Measurements from ENCODE around the gene CTXND1. TPM values are rescaled to one million over a fixed set of nuclear protein-coding genes. Genes with fewer than 3 reads are reported as not detected.

CTXND1 gene
- polyA plus RNA-seq, 1 experiment = not detected

GRCh38 chr15:80275961-80276360 lies 23.9 kb upstream of the CTXND1 start:
- Histone ChIP-seq H3K4me3 (ENCODE audit: low read depth, low read length) (no peak overlapping the region), H3K27me3 (ENCODE audit: control insufficient read depth, insufficient read depth, low read length) (no peaks in the 10 kb centered on the region; the same call in 1 of the 2 replicates), H3K36me3 (ENCODE audit: control insufficient read depth, insufficient read depth, low read length) (no peaks in the 10 kb centered on the region)
- ChIA-PET POLR2A (interaction anchor here (0.6 kb wide), 1 partner anchor 9 kb away, joined by 3 read pairs; no protein-coding TSS in a partner anchor), CTCF (no interaction called here)
- no peak for TF ChIP-seq CTCF (IDR thresholded peaks at IDR 0.05; ENCODE audit: insufficient read depth, low read depth, low read length)
- DNase-seq (ENCODE audit: low read depth) = no peak

GRCh38 chr15:80274996-80275395 lies 23.0 kb upstream of the CTXND1 start:
- no peak for TF ChIP-seq CTCF (IDR thresholded peaks at IDR 0.05; ENCODE audit: insufficient read depth, low read depth, low read length)
- Histone ChIP-seq H3K4me3 (ENCODE audit: low read depth, low read length) (no peak overlapping the region), H3K27me3 (ENCODE audit: control insufficient read depth, insufficient read depth, low read length) (peaks cover 2% of the 10 kb centered on the region; the same call in 1 of the 2 replicates), H3K36me3 (ENCODE audit: control insufficient read depth, insufficient read depth, low read length) (no peaks in the 10 kb centered on the region)
- DNase-seq (ENCODE audit: low read depth) = no peak
- ChIA-PET CTCF (interaction anchor here (0.7 kb wide), 1 partner anchor 35 kb away, joined by 3 read pairs; no protein-coding TSS in a partner anchor), POLR2A (no interaction called here)

- POLR2A ChIA-PET = no interaction called here
- Histone ChIP-seq H3K36me3 (ENCODE audit: control insufficient read depth, insufficient read depth, low read length) (no peaks in the 10 kb centered on the region), H3K27me3 (ENCODE audit: control insufficient read depth, insufficient read depth, low read length) (peaks cover 2% of the 10 kb centered on the region; the same call in 1 of the 2 replicates), H3K4me3 (ENCODE audit: low read depth, low read length) (no peak overlapping the region)
- no peak for TF ChIP-seq CTCF (IDR thresholded peaks at IDR 0.05; ENCODE audit: insufficient read depth, low read depth, low read length)
- no peak for DNase-seq (ENCODE audit: low read depth)
- CTCF ChIA-PET = interaction anchor here (0.7 kb wide), 1 partner anchor 35 kb away, joined by 3 read pairs; no protein-coding TSS in a partner anchor
These were observed 22.5 kb upstream of the CTXND1 start for GRCh38 chr15:80274554-80274953.

GRCh38 chr15:80272987-80273386 lies 21.0 kb upstream of the CTXND1 start:
- ChIA-PET POLR2A (no interaction called here), CTCF (no interaction called here)
- H3K4me3 ChIP-seq (ENCODE audit: low read depth, low read length) = no peak overlapping the region
- no peaks in the 10 kb centered on the region for H3K36me3 ChIP-seq (ENCODE audit: control insufficient read depth, insufficient read depth, low read length)
- DNase-seq (ENCODE audit: low read depth) = no peak
- TF ChIP-seq CTCF (IDR thresholded peaks at IDR 0.05; ENCODE audit: insufficient read depth, low read depth, low read length) = no peak
- peaks cover 2% of the 10 kb centered on the region; the same call in 1 of the 2 replicates for H3K27me3 ChIP-seq (ENCODE audit: control insufficient read depth, insufficient read depth, low read length)

GRCh38 chr15:80270472-80270871 lies 18.5 kb upstream of the CTXND1 start:
- TF ChIP-seq CTCF (IDR thresholded peaks at IDR 0.05; ENCODE audit: insufficient read depth, low read depth, low read length) = no peak
- POLR2A ChIA-PET = no interaction called here
- H3K27me3 ChIP-seq (ENCODE audit: control insufficient read depth, insufficient read depth, low read length) = peaks cover 2% of the 10 kb centered on the region
- no peaks in the 10 kb centered on the region for H3K36me3 ChIP-seq (ENCODE audit: control insufficient read depth, insufficient read depth, low read length)
- no peak for DNase-seq (ENCODE audit: low read depth)
- CTCF ChIA-PET = interaction anchor here (0.6 kb wide), 2 partner anchors 14 to 442 kb away, joined by 3 read pairs; no protein-coding TSS in a partner anchor
- H3K4me3 ChIP-seq (ENCODE audit: low read depth, low read length) = no peak overlapping the region
